GM12878 (cell line): ENCODE measurements around the gene SMPD2. TPM values are rescaled to one million over a fixed set of nuclear protein-coding genes. Genes with fewer than 3 reads are reported as not detected.

Experiments
- ATAC-seq: fragments of 200-7000 bp; cut with Tn5 transposase; 3 replicates; pipeline ENCODE4 v1.9.1; 2020; ENCODE audit warnings: mild to moderate bottlenecking, moderate library complexity
- BruUV-seq: library from RNA; stranded (reverse); fragments of 400-500 nt; replicated peaks from 2 replicates; lab custom pipeline; 2021; lab: Mats Ljungman, UMichigan
- CTCF ChIA-PET: fragments of 300-600 bp; sonication (Branson Sonifier 250); formaldehyde crosslinking; extraction: SDS; loops from one replicate; lab custom pipeline; 2021; ENCODE audit warnings: inconsistent platforms; lab: Yijun Ruan, JAX
- POLR2A ChIA-PET: fragments of 350-600 bp; formaldehyde crosslinking; extraction: SDS; loops from one replicate; lab custom pipeline; 2021; ENCODE audit warnings: inconsistent platforms; lab: Charles Lee
- RAD21 ChIA-PET: fragments of 300-600 bp; sonication (Branson Sonifier 250); formaldehyde crosslinking; loops from one replicate; lab custom pipeline; 2023; ENCODE audit warnings: antibody characterized with exemption; ENCODE audit not compliant: unreplicated experiment; lab: Charles Lee
- SMC1A ChIA-PET: fragments of 300-600 bp; sonication (Branson Sonifier 250); formaldehyde crosslinking; loops from one replicate; lab custom pipeline; 2023; ENCODE audit not compliant: unreplicated experiment, uncharacterized antibody; lab: Charles Lee
- DNase-seq: peaks from one replicate; pipeline ENCODE4 v3.0.0-alpha.2; 2011; ENCODE audit warnings: low read depth, low spot score
- FAIRE-seq: peaks from 3 replicates; lab custom pipeline; 2011; peaks lifted over from hg19 to GRCh38; lab: Jason Lieb, UNC
- H2AFZ ChIP-seq: 2 replicates; pipeline ENCODE4 v1.6.0; 2011; ENCODE audit warnings: low read depth, low read length, control low read depth; ENCODE audit not compliant: control insufficient read depth
- H3K27ac ChIP-seq: 2 replicates; pipeline ENCODE4 v1.5.1; 2011; ENCODE audit warnings: control low read depth; ENCODE audit not compliant: control insufficient read depth, insufficient read depth
- H3K27me3 ChIP-seq, 2 experiments: replicated peaks in 1 of 2; 2 replicates each; pipeline versions ENCODE4 v1.6.0 to v1.6.1; 2011; ENCODE audit warnings: low read length in 1 of 2; ENCODE audit not compliant: control insufficient read depth in 2 of 2, insufficient read depth in 2 of 2
- H3K36me3 ChIP-seq, 2 experiments: 2 replicates each; pipeline ENCODE4 v1.5.1; 2011; ENCODE audit warnings: low read length in 1 of 2; ENCODE audit not compliant: control insufficient read depth in 2 of 2, insufficient read depth in 2 of 2
- H3K4me1 ChIP-seq: 2 replicates; pipeline ENCODE4 v1.6.1; 2011; ENCODE audit warnings: mild to moderate bottlenecking, low read length, moderate library complexity, mixed read lengths; ENCODE audit not compliant: control insufficient read depth, insufficient read depth
- H3K4me2 ChIP-seq: 2 replicates; pipeline ENCODE4 v1.6.0; 2011; ENCODE audit warnings: control low read depth; ENCODE audit not compliant: control insufficient read depth, insufficient read depth
- H3K4me3 ChIP-seq: fragments of 200-600 bp; sonication (generic); 2 replicates; pipeline ENCODE4 v1.5.1; 2016
- H3K79me2 ChIP-seq: 2 replicates; pipeline ENCODE4 v1.6.0; 2011; ENCODE audit warnings: low read length; ENCODE audit not compliant: control insufficient read depth, insufficient read depth
- H3K9ac ChIP-seq: 2 replicates; pipeline ENCODE4 v1.8.0; 2011; ENCODE audit warnings: low read length, control low read depth, mixed read lengths; ENCODE audit not compliant: control insufficient read depth, insufficient read depth
- H3K9me3 ChIP-seq: replicated peaks from 3 replicates; pipeline ENCODE4 v1.5.1; 2011; ENCODE audit warnings: mild to moderate bottlenecking, low read length; ENCODE audit not compliant: control insufficient read depth, insufficient read depth
- H4K20me1 ChIP-seq: 2 replicates; pipeline ENCODE4 v1.6.0; 2011; ENCODE audit not compliant: control insufficient read depth, insufficient read depth
- BCLAF1 ChIP-seq: fragments of 450-650 bp; IDR thresholded peaks from 2 replicates; pipeline ENCODE4 v1.6.1; 2017; ENCODE audit warnings: antibody characterized with exemption, mild to moderate bottlenecking, moderate library complexity
- CHD4 ChIP-seq: fragments of 200-600 bp; sonication (generic); IDR thresholded peaks from 2 replicates; pipeline ENCODE4 v1.6.1; 2016; ENCODE audit warnings: mild to moderate bottlenecking
- ETV6 ChIP-seq, 2 experiments: fragments of 450-650 bp in 1 of 2; IDR thresholded peaks in 1 of 2; conservative IDR thresholded peaks in 1 of 2; 2 replicates each; pipeline ENCODE4 v1.6.1; 2014; ENCODE audit warnings: antibody characterized with exemption in 1 of 2, borderline replicate concordance in 1 of 2, low read depth in 1 of 2, mild to moderate bottlenecking in 1 of 2, moderate library complexity in 1 of 2
- GABPA ChIP-seq: IDR thresholded peaks from 2 replicates; pipeline ENCODE4 v1.6.1; 2014; ENCODE audit warnings: antibody characterized with exemption, low read depth, mild to moderate bottlenecking, inconsistent platforms
- IRF5 ChIP-seq: fragments of 450-650 bp; IDR thresholded peaks from 2 replicates; pipeline ENCODE4 v1.6.1; 2017; ENCODE audit warnings: borderline replicate concordance
- MEF2A ChIP-seq: IDR thresholded peaks from 2 replicates; pipeline ENCODE4 v1.6.1; 2011; ENCODE audit warnings: low read depth, mild to moderate bottlenecking, low read length, moderate library complexity; ENCODE audit not compliant: insufficient read depth
- MXI1 ChIP-seq: fragments of 150-350 bp; IDR thresholded peaks from 2 replicates; pipeline ENCODE4 v1.6.1; 2011; ENCODE audit warnings: low read depth, mild to moderate bottlenecking, inconsistent platforms, low read length, improper control_type of control experiment
- RB1 ChIP-seq: fragments of 450-650 bp; formaldehyde crosslinking; IDR thresholded peaks from 2 replicates; pipeline ENCODE4 v1.6.1; 2017; ENCODE audit warnings: mild to moderate bottlenecking, borderline replicate concordance
- SIN3A ChIP-seq: IDR thresholded peaks from 2 replicates; pipeline ENCODE4 v1.6.1; 2012; ENCODE audit warnings: low read depth, low read length, improper control_type of control experiment
- SMAD1 ChIP-seq: fragments of 450-650 bp; IDR thresholded peaks from 2 replicates; pipeline ENCODE4 v1.6.1; 2018; ENCODE audit warnings: mild to moderate bottlenecking, low read depth; ENCODE audit not compliant: partially characterized antibody
- SMAD5 ChIP-seq: IDR thresholded peaks from 2 replicates; pipeline ENCODE4 v1.6.1; 2016; ENCODE audit warnings: antibody characterized with exemption, low read depth
- SP1 ChIP-seq: IDR thresholded peaks from one replicate; pipeline ENCODE4 v1.6.1; 2011; ENCODE audit warnings: low read depth, low read length
- WRNIP1 ChIP-seq: IDR thresholded peaks from 2 replicates; pipeline ENCODE4 v1.6.1; 2011; ENCODE audit warnings: low read depth, low read length, improper control_type of control experiment, borderline replicate concordance
- YBX1 ChIP-seq: fragments of 450-650 bp; IDR thresholded peaks from 2 replicates; pipeline ENCODE4 v1.6.1; 2016; ENCODE audit warnings: antibody characterized with exemption
- ZZZ3 ChIP-seq: IDR thresholded peaks from 2 replicates; pipeline ENCODE4 v1.6.1; 2011; ENCODE audit warnings: low read depth; ENCODE audit not compliant: control insufficient read depth, insufficient read length
- WGBS: methylation state at CpG from one replicate; pipeline ENCODE4 v1.1.6; 2016; ENCODE audit warnings: low lambda C conversion rate; ENCODE audit not compliant: insufficient replicate concordance, insufficient coverage; ENCODE audit errors: missing lambda C conversion rate; 5-methylcytosine and 5-hydroxymethylcytosine counted together
- in situ Hi-C: fragments of 300-500 bp; cut with MboI; formaldehyde crosslinking; loops from 9 replicates; pipeline ENCODE4 v1.14.3; 2018; ENCODE audit warnings: mixed read lengths
- intact Hi-C: fragments of 100-400 bp; cut with micrococcal nuclease; formaldehyde crosslinking; loops from one replicate; pipeline ENCODE4 v1.14.2; 2022; ENCODE audit not compliant: unreplicated experiment
- polyA plus RNA-seq, 11 experiments: library from polyadenylated mRNA; depleted of rRNA in 4 of 11; unstranded in 6 of 11; stranded (reverse) in 5 of 11; fragments of >200 nt; fragmentation: Nextera tagmentation in 4 of 11; fragmentation: Illumina TruSeq in 1 of 11; extraction: Ambion mirVana in 4 of 11; extraction: Trizol in 1 of 11; gene quantifications; 1 replicate in 1 of 11; 2 replicates in 10 of 11; pipeline versions ENCODE4 v1.2.1 to v1.2.3, GENCODE V29; 2011 to 2016; ENCODE audit warnings: inconsistent platforms in 2 of 11, missing spikeins in 2 of 11, low read depth in 1 of 11
- total RNA-seq, 4 experiments: library from RNA; depleted of rRNA in 3 of 4; stranded (reverse); fragments of >200 nt in 3 of 4; fragmentation: Illumina TruSeq in 1 of 4; extraction: Trizol in 1 of 4; gene quantifications; 2 replicates each; pipeline versions ENCODE4 v1.2.1 to v1.2.3, GENCODE V29; 2013 to 2021

SMPD2 gene
- total and polyA plus RNA-seq, 10 of the 15 experiments (the other 5 are each of a cell fraction or from before 2014, with no cell fraction given) = 0.06 to 15.4 (median 9.7) TPM

DNA sequence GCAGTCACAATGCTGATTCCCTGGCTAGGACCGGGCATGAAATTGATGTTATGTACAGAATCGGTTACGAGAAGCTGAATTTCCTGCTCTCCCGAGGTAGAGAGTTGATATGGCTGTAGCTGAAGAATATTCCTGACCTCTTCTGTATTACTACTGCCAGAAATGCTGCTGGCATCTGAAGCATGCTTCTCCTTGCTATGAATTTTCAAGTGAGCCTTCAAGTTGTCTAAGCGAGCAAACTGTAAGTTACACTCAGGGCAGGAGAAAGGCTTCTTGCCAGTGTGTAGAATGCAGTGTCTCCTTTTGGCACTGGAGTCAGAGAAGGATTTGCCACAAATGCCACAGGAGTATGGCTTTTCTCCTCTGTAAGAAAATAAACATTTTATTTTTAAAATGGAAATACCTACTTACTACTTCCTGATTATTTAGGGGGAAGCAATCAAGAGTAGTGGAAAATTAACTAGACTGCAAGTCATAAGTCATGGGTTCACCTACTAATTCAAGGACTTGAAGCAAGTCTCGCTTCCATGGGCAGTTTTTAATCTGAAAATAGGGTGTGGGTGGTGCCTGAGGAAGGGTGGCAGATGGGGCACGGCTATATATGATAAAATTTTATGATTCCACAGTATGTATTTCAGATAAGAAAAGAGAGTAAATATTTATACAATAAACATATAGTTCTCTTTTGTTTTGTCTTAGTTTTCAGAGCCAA is 25.8 kb downstream of the SMPD2 start:
- peaks cover 4% of the 10 kb centered on the region for H3K4me1 ChIP-seq
- 77% methylated on average over 7 of the region's 7 CpGs for WGBS
- peaks cover 14 to 33% of the 10 kb centered on the region in 2 experiments for H3K36me3 ChIP-seq
- H3K4me2 ChIP-seq = no peak overlapping the region
- H4K20me1 ChIP-seq = no peaks in the 10 kb centered on the region; the same call in 1 of the 2 replicates
- ChIA-PET POLR2A (interaction anchor here (1.0 to 13.1 kb wide), 3 partner anchors 9 to 16 kb away, joined by 3 to 132 read pairs (median 3); partner anchors contain the start of gene ZBTB24), SMC1A (interaction anchor here (1.2 to 3.5 kb wide), 4 partner anchors 10 to 24 kb away, joined by 5 to 11 read pairs (median 8); partner anchors contain the start of genes MICAL1 and ZBTB24), CTCF (interaction anchor here (1.0 to 1.2 kb wide), 2 partner anchors 13 to 279 kb away, joined by 3 to 4 read pairs; no protein-coding TSS in a partner anchor), RAD21 (interaction anchor here (4.0 kb wide), 1 partner anchor 13 kb away, joined by 23 read pairs; no protein-coding TSS in a partner anchor)
- no peaks in the 10 kb centered on the region for H3K27me3 ChIP-seq
- ATAC-seq (no peak), DNase-seq (no peak), FAIRE-seq (no peak)
- no TSS peak for BruUV-seq
- H3K9me3 ChIP-seq = no peaks in the 10 kb centered on the region; the same call in 1 of the 3 replicates
- no peak overlapping the region for H3K27ac ChIP-seq
- intact Hi-C loops = no loop called here
- no peak overlapping the region for H3K9ac ChIP-seq
- no peak overlapping the region for H3K4me3 ChIP-seq
- H2AFZ ChIP-seq = no peak overlapping the region
- no peak for TF ChIP-seq BCLAF1
- TF ChIP-seq YBX1 = no peak
- no peak for TF ChIP-seq WRNIP1
- TF ChIP-seq IRF5 = no peak
- TF ChIP-seq GABPA = no peak
- no peak for TF ChIP-seq SMAD5
- TF ChIP-seq SP1 = no peak
- no peak for TF ChIP-seq SMAD1
- no peak for TF ChIP-seq MEF2A
- TF ChIP-seq CHD4 = no peak
- no peak for TF ChIP-seq RB1
- no peak for TF ChIP-seq MXI1
- no peak for TF ChIP-seq ZZZ3
- TF ChIP-seq ETV6 (conservative IDR thresholded peaks at IDR 0.05 in 1 of 2, IDR thresholded peaks at IDR 0.05 in 1 of 2; ENCODE audit: borderline replicate concordance in 1 of 2, low read depth in 1 of 2) = no peak
- no peak for TF ChIP-seq SIN3A
- TF ChIP-seq, all 136 proteins: peak for 0
- in situ Hi-C loops = no loop called here
- peaks cover 15% of the 10 kb centered on the region for H3K79me2 ChIP-seq
